ENCODE data around the gene NPAS2. TPM values are rescaled to one million over a fixed set of nuclear protein-coding genes. Genes with fewer than 3 reads are reported as not detected.

Gene NPAS2
- total RNA-seq, 4 donors from 2014 or later, result 14.1 to 45.8 (median 28.1) TPM

DNA sequence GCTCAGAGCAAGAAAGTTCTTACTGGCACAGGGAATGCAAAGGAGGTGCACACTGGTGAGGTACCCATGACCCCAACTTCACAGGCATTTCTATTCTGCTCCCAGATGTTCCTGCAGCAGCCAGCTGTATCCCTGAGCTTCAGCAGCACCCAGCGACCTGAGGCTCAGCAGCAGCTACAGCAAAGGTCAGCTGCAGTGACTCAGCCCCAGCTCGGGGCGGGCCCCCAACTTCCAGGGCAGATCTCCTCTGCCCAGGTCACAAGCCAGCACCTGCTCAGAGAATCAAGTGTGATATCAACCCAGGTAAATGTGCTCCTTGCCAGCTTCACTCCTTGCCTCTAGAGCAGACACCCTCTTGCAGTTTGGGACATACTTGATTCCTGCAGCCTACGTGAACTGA lies 168.0 kb downstream of the NPAS2 start:
- WGBS, result 96% methylated on average over 3 of the region's 4 CpGs
- no peak for DNase-seq (ENCODE audit: extremely low spot score)

DNA sequence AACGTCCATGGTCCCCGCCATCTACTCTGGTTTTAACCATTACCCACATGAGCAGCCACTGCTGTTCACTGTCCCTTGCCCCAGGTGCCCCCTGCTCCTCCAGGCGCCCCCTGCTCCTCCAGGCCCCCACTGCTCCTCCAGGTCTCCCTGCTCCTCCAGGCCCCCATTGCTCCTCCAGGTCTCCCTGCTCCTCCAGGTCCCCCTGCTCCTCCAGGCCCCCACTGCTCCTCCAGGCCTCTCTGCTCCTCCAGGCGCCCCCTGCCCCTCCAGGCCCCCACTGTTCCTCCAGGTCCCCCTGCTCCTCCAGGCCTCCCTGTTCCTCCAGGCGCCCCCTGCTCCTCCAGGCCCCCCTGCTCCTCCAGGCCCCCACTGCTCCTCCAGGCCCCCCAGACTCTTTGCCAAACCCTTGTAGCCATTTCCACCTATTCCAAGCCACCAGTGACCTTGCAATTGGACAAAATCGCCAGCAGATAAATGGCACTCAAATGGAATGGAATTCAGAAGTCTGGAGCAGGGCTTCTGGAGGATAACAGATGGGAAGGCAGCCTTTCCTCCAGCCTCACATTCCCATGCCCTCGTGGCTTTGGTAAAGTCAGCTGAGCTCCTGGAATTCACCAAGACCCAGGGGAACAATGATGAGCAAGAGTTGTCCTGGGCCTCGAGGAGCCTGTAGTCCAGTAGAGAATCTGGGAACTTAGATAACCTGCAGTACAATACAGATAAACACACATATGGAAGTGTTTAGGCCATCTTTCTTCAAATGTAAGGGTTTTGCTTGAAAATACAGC lies 168.9 kb downstream of the NPAS2 start:
- Histone ChIP-seq H3K9me3 (no peaks in the 10 kb centered on the region), H3K27ac (replicated peaks in 1 of 4) (no peak overlapping the region), H3K4me1 (peaks cover 0 to 5% (median under 1%) of the 10 kb centered on the region in 4 donors), H3K36me3 (peaks cover 15 to 64% (median 33%) of the 10 kb centered on the region in 4 donors), H3K27me3 (no peaks in the 10 kb centered on the region), H3K4me3 (no peak overlapping the region)
- intact Hi-C loops (cut with DNase I), result no loop called here
- TF ChIP-seq EP300 (IDR thresholded peaks at IDR 0.05) (no peak), POLR2A (IDR thresholded peaks at IDR 0.05; ENCODE audit: low read depth) (no peak)
- TF ChIP-seq, protein P1, sequence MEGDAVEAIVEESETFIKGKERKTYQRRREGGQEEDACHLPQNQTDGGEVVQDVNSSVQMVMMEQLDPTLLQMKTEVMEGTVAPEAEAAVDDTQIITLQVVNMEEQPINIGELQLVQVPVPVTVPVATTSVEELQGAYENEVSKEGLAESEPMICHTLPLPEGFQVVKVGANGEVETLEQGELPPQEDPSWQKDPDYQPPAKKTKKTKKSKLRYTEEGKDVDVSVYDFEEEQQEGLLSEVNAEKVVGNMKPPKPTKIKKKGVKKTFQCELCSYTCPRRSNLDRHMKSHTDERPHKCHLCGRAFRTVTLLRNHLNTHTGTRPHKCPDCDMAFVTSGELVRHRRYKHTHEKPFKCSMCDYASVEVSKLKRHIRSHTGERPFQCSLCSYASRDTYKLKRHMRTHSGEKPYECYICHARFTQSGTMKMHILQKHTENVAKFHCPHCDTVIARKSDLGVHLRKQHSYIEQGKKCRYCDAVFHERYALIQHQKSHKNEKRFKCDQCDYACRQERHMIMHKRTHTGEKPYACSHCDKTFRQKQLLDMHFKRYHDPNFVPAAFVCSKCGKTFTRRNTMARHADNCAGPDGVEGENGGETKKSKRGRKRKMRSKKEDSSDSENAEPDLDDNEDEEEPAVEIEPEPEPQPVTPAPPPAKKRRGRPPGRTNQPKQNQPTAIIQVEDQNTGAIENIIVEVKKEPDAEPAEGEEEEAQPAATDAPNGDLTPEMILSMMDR (IDR thresholded peaks at IDR 0.05), result no peak
- DNase-seq (ENCODE audit: extremely low spot score), result no peak
- WGBS, result 82% methylated on average over 8 of the region's 8 CpGs

More for the DNA sequence above, 168.0 kb downstream of the NPAS2 start:
- TF ChIP-seq, protein P1 (IDR thresholded peaks at IDR 0.05), result no peak
- TF ChIP-seq POLR2AphosphoS5 (IDR thresholded peaks at IDR 0.05) (no peak), EP300 (IDR thresholded peaks at IDR 0.05) (no peak), POLR2A (IDR thresholded peaks at IDR 0.05; ENCODE audit: low read depth) (no peak)
- Histone ChIP-seq H3K4me3 (no peak overlapping the region), H3K27me3 (no peaks in the 10 kb centered on the region), H3K36me3 (peaks cover 15 to 64% (median 32%) of the 10 kb centered on the region in 4 donors), H3K4me1 (peaks cover 0 to 12% (median 1%) of the 10 kb centered on the region in 4 donors), H3K27ac (replicated peaks in 1 of 4) (no peak overlapping the region), H3K9me3 (no peaks in the 10 kb centered on the region)
- intact Hi-C loops (cut with DNase I), result no loop called here

DNA sequence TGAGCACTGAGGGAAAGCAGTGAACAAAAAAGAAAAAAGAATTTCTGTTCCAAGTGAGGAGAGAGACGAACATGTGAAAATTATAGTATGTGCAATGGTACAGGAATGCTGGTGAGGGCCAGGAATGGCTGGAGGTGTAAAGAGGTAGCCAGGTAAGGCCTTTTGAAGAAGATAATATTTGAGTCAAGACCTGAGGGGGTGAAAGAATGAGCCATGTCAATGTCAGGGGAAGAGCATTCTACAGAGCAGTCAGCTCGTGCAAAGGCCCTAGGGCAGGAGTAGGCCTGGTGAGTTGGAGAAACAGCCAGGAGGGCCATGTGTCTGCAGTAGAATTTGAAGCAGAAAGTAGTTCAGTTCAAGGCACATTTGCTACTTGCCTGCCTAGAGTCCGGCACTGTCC lies 169.7 kb downstream of the NPAS2 start:
- intact Hi-C loops (cut with DNase I), result loop anchor here (5.0 kb wide), 1 partner anchor 167 kb away; the partner anchor contains the start of gene NPAS2
- WGBS, result 86% methylated on average over 3 of the region's 3 CpGs

DNA sequence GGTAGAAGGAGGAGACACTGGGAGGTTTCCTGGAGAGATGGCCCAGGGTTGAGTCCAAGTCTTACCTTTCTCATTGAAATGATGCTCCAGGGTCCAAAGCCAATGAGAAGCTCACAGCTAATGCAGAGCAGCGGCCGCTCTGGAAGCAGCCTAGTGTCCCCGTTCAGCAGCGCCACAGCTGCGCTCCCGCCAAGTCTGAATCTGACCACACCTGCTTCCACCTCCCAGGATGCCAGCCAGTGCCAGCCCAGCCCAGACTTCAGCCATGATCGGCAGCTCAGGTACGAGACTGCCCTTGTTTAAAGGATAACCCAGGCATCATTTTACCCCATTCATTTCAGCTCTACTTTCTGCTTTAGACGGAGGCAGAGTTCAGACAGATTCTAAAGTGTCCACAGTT lies 170.2 kb downstream of the NPAS2 start:
- intact Hi-C loops (cut with DNase I), result loop anchor here (5.0 kb wide), 1 partner anchor 168 kb away; the partner anchor contains the start of gene NPAS2
- no peaks in the 10 kb centered on the region for H3K27me3 ChIP-seq
- no peaks in the 10 kb centered on the region for H3K4me1 ChIP-seq
- no peak overlapping the region for H3K4me3 ChIP-seq
- H3K9me3 ChIP-seq, result no peaks in the 10 kb centered on the region
- DNase-seq (ENCODE audit: extremely low spot score), result no peak
- TF ChIP-seq EP300 (IDR thresholded peaks at IDR 0.05) (no peak), POLR2A (IDR thresholded peaks at IDR 0.05; ENCODE audit: low read depth) (no peak), POLR2AphosphoS5 (IDR thresholded peaks at IDR 0.05) (no peak)
- TF ChIP-seq, protein P1 (IDR thresholded peaks at IDR 0.05), result no peak
- 89% methylated on average over 7 of the region's 9 CpGs for WGBS
- peaks cover 15 to 75% (median 46%) of the 10 kb centered on the region in 4 donors for H3K36me3 ChIP-seq
- H3K27ac ChIP-seq (replicated peaks in 1 of 4), result no peak overlapping the region

More for the DNA sequence above, 169.7 kb downstream of the NPAS2 start:
- H3K4me3 ChIP-seq, result no peak overlapping the region
- H3K4me1 ChIP-seq, result no peaks in the 10 kb centered on the region
- DNase-seq (ENCODE audit: extremely low spot score), result no peak
- TF ChIP-seq EP300 (IDR thresholded peaks at IDR 0.05), result no peak
- TF ChIP-seq POLR2A (IDR thresholded peaks at IDR 0.05; ENCODE audit: low read depth), result no peak
- TF ChIP-seq POLR2AphosphoS5 (IDR thresholded peaks at IDR 0.05), result no peak
- TF ChIP-seq, protein P1 (IDR thresholded peaks at IDR 0.05), result no peak
- H3K36me3 ChIP-seq, result peaks cover 15 to 73% (median 41%) of the 10 kb centered on the region in 4 donors
- no peaks in the 10 kb centered on the region for H3K27me3 ChIP-seq
- no peak overlapping the region for H3K27ac ChIP-seq (replicated peaks in 1 of 4)
- no peaks in the 10 kb centered on the region for H3K9me3 ChIP-seq

All from esophagus muscularis mucosa (tissue), 4 donors.